K562 (cell line): ENCODE data around the gene FAM107B. TPM values are rescaled to one million over a fixed set of nuclear protein-coding genes. Genes with fewer than 3 reads are reported as not detected.

Source experiments
- ATAC-seq: fragments of 200-7000 bp; cut with Tn5 transposase; 3 replicates; pipeline ENCODE4 v1.9.1; 2020; ENCODE audit warnings: moderate library complexity
- BruUV-seq: library from RNA; stranded (reverse); fragments of 400-500 nt; replicated peaks from 2 replicates; lab custom pipeline; 2021; lab: Mats Ljungman, UMichigan
- CTCF ChIA-PET: fragments of 300-600 bp; formaldehyde crosslinking; extraction: SDS; loops from one replicate; lab custom pipeline; 2021; ENCODE audit warnings: low intra/inter-chr PET ratio; lab: Yijun Ruan, JAX
- POLR2A ChIA-PET: fragments of 300-600, 350-650 bp; sonication (Branson Sonifier 250); formaldehyde crosslinking; extraction: SDS; loops from one replicate; lab custom pipeline; 2021; ENCODE audit warnings: antibody characterized with exemption, inconsistent platforms; lab: Yijun Ruan, JAX
- DNase-seq, 4 experiments: peaks; one replicate each; pipeline versions ENCODE4 v3.0.0 to v3.0.0-alpha.2; 2011 to 2018; ENCODE audit warnings: low spot score in 3 of 4, mixed read lengths in 3 of 4; ENCODE audit errors: extremely low read depth in 1 of 4
- FAIRE-seq: peaks from 2 replicates; lab custom pipeline; 2011; peaks lifted over from hg19 to GRCh38; lab: Jason Lieb, UNC
- H2AFZ ChIP-seq: 2 replicates; pipeline ENCODE4 v1.6.0; 2011; ENCODE audit warnings: low read depth, low read length, control low read depth, inconsistent platforms
- H3K27ac ChIP-seq: fragments of 200-600 bp; 3 replicates; pipeline ENCODE4 v1.8.0; 2011; ENCODE audit warnings: low read depth, mild to moderate bottlenecking, control low read depth, inconsistent platforms, low read length, moderate library complexity, mixed read lengths; ENCODE audit errors: extremely low read depth
- H3K27me3 ChIP-seq, 2 experiments: fragments of 300-600 bp in 1 of 2; 2 replicates in 1 of 2; 3 replicates in 1 of 2; pipeline versions ENCODE4 v1.6.0 to v1.8.0; 2011; ENCODE audit warnings: inconsistent platforms in 2 of 2, low read length in 2 of 2, mild to moderate bottlenecking in 1 of 2, mixed read lengths in 1 of 2, moderate library complexity in 1 of 2; ENCODE audit not compliant: control insufficient read depth in 2 of 2, insufficient read depth in 2 of 2
- H3K36me3 ChIP-seq: fragments of 300-600 bp; 3 replicates; pipeline ENCODE4 v1.8.0; 2011; ENCODE audit warnings: mild to moderate bottlenecking, low read length, inconsistent platforms; ENCODE audit not compliant: control insufficient read depth, insufficient read depth
- H3K4me1 ChIP-seq, 2 experiments: fragments of 200-600 bp in 1 of 2; replicated peaks in 1 of 2; 2 replicates in 1 of 2; 3 replicates in 1 of 2; pipeline versions ENCODE4 v1.5.1 to v1.8.0; 2011; ENCODE audit warnings: inconsistent platforms in 2 of 2, low read length in 2 of 2, mild to moderate bottlenecking in 1 of 2, mixed read lengths in 1 of 2, moderate library complexity in 1 of 2; ENCODE audit not compliant: control insufficient read depth in 2 of 2, insufficient read depth in 2 of 2
- H3K4me2 ChIP-seq: 2 replicates; pipeline ENCODE4 v1.6.1; 2011; ENCODE audit warnings: low read length, control low read depth, inconsistent platforms, mixed read lengths; ENCODE audit not compliant: insufficient read depth
- H3K4me3 ChIP-seq: fragments of 200-600 bp; sonication (generic), shearing (Covaris generic); 2 replicates; pipeline ENCODE4 v1.5.1; 2016; ENCODE audit warnings: control low read depth, inconsistent platforms
- H3K79me2 ChIP-seq: fragments of 200-600 bp; 3 replicates; pipeline ENCODE4 v1.8.0; 2011; ENCODE audit warnings: low read length, inconsistent platforms; ENCODE audit not compliant: control insufficient read depth, insufficient read depth
- H3K9ac ChIP-seq, 2 experiments: 2 replicates each; pipeline versions ENCODE4 v1.6.0 to v1.6.1; 2011; ENCODE audit warnings: low read depth in 2 of 2, low read length in 2 of 2, control low read depth in 1 of 2, inconsistent platforms in 1 of 2, mild to moderate bottlenecking in 1 of 2, mixed read lengths in 1 of 2; ENCODE audit not compliant: insufficient read depth in 1 of 2
- H3K9me1 ChIP-seq: one replicate; pipeline ENCODE4 v1.6.0; 2011; ENCODE audit warnings: inconsistent platforms, mild to moderate bottlenecking, low read length, moderate library complexity; ENCODE audit not compliant: control insufficient read depth, insufficient read depth
- H3K9me3 ChIP-seq: replicated peaks from 2 replicates; pipeline ENCODE4 v1.5.1; 2011; ENCODE audit warnings: low read depth, low read length, inconsistent platforms; ENCODE audit not compliant: control insufficient read depth, insufficient read depth
- H4K20me1 ChIP-seq: replicated peaks from 2 replicates; pipeline ENCODE4 v1.6.1; 2011; ENCODE audit warnings: low read length, inconsistent platforms, mixed read lengths; ENCODE audit not compliant: control insufficient read depth, insufficient read depth
- BCLAF1 ChIP-seq, 2 experiments: fragments of 450-650 bp in 1 of 2; IDR thresholded peaks; 2 replicates each; pipeline ENCODE4 v1.6.1; 2011 to 2017; ENCODE audit warnings: low read depth in 2 of 2, antibody characterized with exemption in 1 of 2, borderline replicate concordance in 1 of 2, low read length in 1 of 2, mild to moderate bottlenecking in 1 of 2, mixed read lengths in 1 of 2; ENCODE audit not compliant: control insufficient read depth in 1 of 2
- HBP1 ChIP-seq: fragments of 450-650 bp; formaldehyde crosslinking; IDR thresholded peaks from 2 replicates; pipeline ENCODE4 v1.4.0; 2022; ENCODE audit warnings: missing genetic modification characterization
- RFX1 ChIP-seq: fragments of 450-650 bp; IDR thresholded peaks from 2 replicates; pipeline ENCODE4 v1.6.1; 2016; ENCODE audit warnings: mild to moderate bottlenecking, moderate library complexity
- U2AF1 ChIP-seq: fragments of 200-400 bp; formaldehyde crosslinking; optimal IDR thresholded peaks from 2 replicates; pipeline ENCODE3; 2017; ENCODE audit warnings: mild to moderate bottlenecking, low read depth, low read length, moderate library complexity
- WGBS: fragments of 100-300 bp; shearing (Covaris generic); methylation state at CpG from one replicate; pipeline ENCODE4 v1.1.6; 2016; ENCODE audit warnings: low coverage, mixed read lengths; ENCODE audit not compliant: insufficient coverage; ENCODE audit errors: missing lambda C conversion rate; 5-methylcytosine and 5-hydroxymethylcytosine counted together
- in situ Hi-C: fragments of 300-500 bp; cut with MboI; formaldehyde crosslinking; loops from 4 replicates; pipeline ENCODE4 v1.15.0; 2018; ENCODE audit warnings: inconsistent platforms, mixed read lengths
- intact Hi-C: fragments of 100-400 bp; cut with micrococcal nuclease; formaldehyde crosslinking; loops from 2 replicates; pipeline ENCODE4 v1.14.2; 2022
- polyA plus RNA-seq, 8 experiments: library from polyadenylated mRNA; depleted of rRNA in 4 of 8; stranded (reverse) in 5 of 8; unstranded in 3 of 8; fragments of >200 nt; fragmentation: Nextera tagmentation in 2 of 8; fragmentation: Illumina TruSeq in 1 of 8; extraction: Ambion mirVana in 2 of 8; extraction: Trizol in 1 of 8; gene quantifications; 2 replicates each; pipeline versions ENCODE4 v1.2.1 to v1.2.3, GENCODE V29; 2011 to 2014; ENCODE audit warnings: inconsistent platforms in 1 of 8, missing spikeins in 1 of 8
- total RNA-seq, 7 experiments: library from RNA; depleted of rRNA in 6 of 7; stranded (reverse); fragments of >200 nt in 6 of 7; fragmentation: Illumina TruSeq in 2 of 7; extraction: Trizol in 2 of 7; gene quantifications; 2 replicates each; pipeline versions ENCODE4 v1.2.1 to v1.2.3, GENCODE V29; 2011 to 2021; ENCODE audit warnings: low replicate concordance in 1 of 7

FAM107B gene
- total and polyA plus RNA-seq, 9 of the 15 experiments (the other 6 are each of a cell fraction or from before 2014, with no cell fraction given), result 0.40 to 2.8 (median 1.4) TPM

- TF ChIP-seq HBP1, result no peak
Measured at GRCh38 chr10:14757986-14758385, 16.7 kb downstream of the FAM107B start (continued).

- POLR2A ChIA-PET, result no interaction called here
- Histone ChIP-seq H3K9me3 (no peaks in the 10 kb centered on the region), H4K20me1 (no peaks in the 10 kb centered on the region), H3K27me3 (peaks cover 14 to 26% of the 10 kb centered on the region in 2 experiments; a peak in 4 of 5 replicates), H3K36me3 (no peaks in the 10 kb centered on the region), H2AFZ (no peak overlapping the region)
- in situ Hi-C loops (no loop called here), intact Hi-C loops (no loop called here)
- no TSS peak for BruUV-seq
- no peak for DNase-seq
- TF ChIP-seq U2AF1 (no peak), BCLAF1 (IDR thresholded peaks at IDR 0.05; ENCODE audit: borderline replicate concordance in 1 of 2, control insufficient read depth in 1 of 2, low read depth in 2 of 2, low read length in 1 of 2) (no peak), RFX1 (no peak)
- TF ChIP-seq, all 486 proteins: peak for 0
- CTCF ChIA-PET, result no interaction called here
- no peaks in the 10 kb centered on the region for H3K4me1 ChIP-seq
- H3K4me2 ChIP-seq, result no peak overlapping the region
- FAIRE-seq, result no peak
- no peak overlapping the region for H3K27ac ChIP-seq
- no peaks in the 10 kb centered on the region for H3K79me2 ChIP-seq
- H3K9ac ChIP-seq, result no peak overlapping the region
- ATAC-seq, result no peak
- WGBS, result 2% methylated on average over 6 of the region's 6 CpGs
- no peaks in the 10 kb centered on the region for H3K9me1 ChIP-seq
- H3K4me3 ChIP-seq, result no peak overlapping the region
Measured at GRCh38 chr10:14757394-14757793, 17.3 kb downstream of the FAM107B start.
